Testis (tissue), 2 donors: ENCODE measurements around the gene SYNE2.

Experiments used
- CTCF ChIP-seq, 3 experiments: fragments of 450-650 bp in 2 of 3; fragments of 200-600 bp in 1 of 3; sonication (generic) in 1 of 3; IDR thresholded peaks; one replicate each; pipeline ENCODE4 v1.5.1; 2016 to 2019; ENCODE audit warnings: antibody characterized with exemption in 3 of 3, mild to moderate bottlenecking in 2 of 3, moderate library complexity in 1 of 3
- POLR2A ChIP-seq: fragments of 450-650 bp; IDR thresholded peaks from one replicate; pipeline ENCODE4 v1.6.1; 2017; ENCODE audit warnings: antibody characterized with exemption, mild to moderate bottlenecking, moderate library complexity

GRCh38 chr14:64062381-64063115, 209.7 kb downstream of the SYNE2 start:
- TF ChIP-seq CTCF (IDR thresholded peaks at IDR 0.05) (no peak), POLR2A (no peak)
